ENCODE results near the gene STAT6.

DNA sequence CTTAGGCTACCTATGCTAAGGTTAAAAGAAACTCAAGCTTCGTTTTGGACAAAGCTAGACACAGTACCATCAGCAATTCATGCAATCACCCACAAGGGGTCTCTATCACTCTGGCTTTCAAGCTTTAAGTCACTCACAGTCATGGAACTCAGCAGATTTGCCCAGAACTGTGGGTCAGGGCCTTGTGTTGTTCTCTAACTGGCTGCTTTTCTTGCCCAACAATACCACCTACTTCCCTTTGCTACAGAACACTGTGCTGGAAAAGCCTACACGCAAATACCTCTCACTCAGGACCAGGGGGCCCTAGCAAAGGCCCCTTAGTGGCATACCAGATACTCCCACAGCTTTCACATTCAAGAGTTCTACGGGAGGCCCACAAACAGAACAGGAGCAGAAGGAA is 41.6 kb downstream of the STAT6 start:
- TF ChIP-seq POLR2A (IDR thresholded peaks at IDR 0.05): no peak
- TF ChIP-seq, protein P1, sequence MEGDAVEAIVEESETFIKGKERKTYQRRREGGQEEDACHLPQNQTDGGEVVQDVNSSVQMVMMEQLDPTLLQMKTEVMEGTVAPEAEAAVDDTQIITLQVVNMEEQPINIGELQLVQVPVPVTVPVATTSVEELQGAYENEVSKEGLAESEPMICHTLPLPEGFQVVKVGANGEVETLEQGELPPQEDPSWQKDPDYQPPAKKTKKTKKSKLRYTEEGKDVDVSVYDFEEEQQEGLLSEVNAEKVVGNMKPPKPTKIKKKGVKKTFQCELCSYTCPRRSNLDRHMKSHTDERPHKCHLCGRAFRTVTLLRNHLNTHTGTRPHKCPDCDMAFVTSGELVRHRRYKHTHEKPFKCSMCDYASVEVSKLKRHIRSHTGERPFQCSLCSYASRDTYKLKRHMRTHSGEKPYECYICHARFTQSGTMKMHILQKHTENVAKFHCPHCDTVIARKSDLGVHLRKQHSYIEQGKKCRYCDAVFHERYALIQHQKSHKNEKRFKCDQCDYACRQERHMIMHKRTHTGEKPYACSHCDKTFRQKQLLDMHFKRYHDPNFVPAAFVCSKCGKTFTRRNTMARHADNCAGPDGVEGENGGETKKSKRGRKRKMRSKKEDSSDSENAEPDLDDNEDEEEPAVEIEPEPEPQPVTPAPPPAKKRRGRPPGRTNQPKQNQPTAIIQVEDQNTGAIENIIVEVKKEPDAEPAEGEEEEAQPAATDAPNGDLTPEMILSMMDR (IDR thresholded peaks at IDR 0.05): peak; percentile 77 to 92 (median 89)

Measured in heart left ventricle (tissue), 13 donors.